Ishikawa (cell line): ENCODE measurements around the gene RGS7.

ENCODE experiments used
- CEBPB ChIP-seq: IDR thresholded peaks from 2 replicates; pipeline ENCODE4 v1.6.1; 2012
- EGR1 ChIP-seq: IDR thresholded peaks from 2 replicates; pipeline ENCODE4 v1.6.1; 2012
- EP300 ChIP-seq: IDR thresholded peaks from 2 replicates; pipeline ENCODE4 v1.6.1; 2012; ENCODE audit warnings: borderline replicate concordance
- MAX ChIP-seq: IDR thresholded peaks from 2 replicates; pipeline ENCODE4 v1.6.1; 2012
- NFIC ChIP-seq: IDR thresholded peaks from 2 replicates; pipeline ENCODE4 v1.6.1; 2012
- RAD21 ChIP-seq: IDR thresholded peaks from 2 replicates; pipeline ENCODE4 v1.6.1; 2012; ENCODE audit warnings: low read depth
- REST ChIP-seq: IDR thresholded peaks from 2 replicates; pipeline ENCODE4 v1.6.1; 2012; ENCODE audit warnings: low read depth, mild to moderate bottlenecking
- TAF1 ChIP-seq: IDR thresholded peaks from 2 replicates; pipeline ENCODE4 v1.6.1; 2012; ENCODE audit warnings: low read depth, mild to moderate bottlenecking
- TCF12 ChIP-seq: IDR thresholded peaks from 2 replicates; pipeline ENCODE4 v1.6.1; 2012; ENCODE audit warnings: low read depth
- YY1 ChIP-seq: IDR thresholded peaks from 2 replicates; pipeline ENCODE4 v1.6.1; 2012; ENCODE audit warnings: low read depth
- ZBTB7A ChIP-seq: IDR thresholded peaks from 2 replicates; pipeline ENCODE4 v1.6.1; 2012; ENCODE audit warnings: low read depth

GRCh38 chr1:241265428-241265827, 91.6 kb downstream of the RGS7 start:
- TF ChIP-seq RAD21 (no peak), YY1 (no peak), EP300 (no peak), TCF12 (no peak), REST (no peak), EGR1 (no peak), NFIC (no peak), MAX (no peak), TAF1 (no peak), CEBPB (no peak), ZBTB7A (no peak)
